Left ventricle myocardium inferior (tissue), 1 donor: ENCODE measurements around the gene SLC4A3. TPM values are rescaled to one million over a fixed set of nuclear protein-coding genes. Genes with fewer than 3 reads are reported as not detected.
A peak's percentile ranks its signal among the peaks of the same experiment; 100 is the strongest.
"Not testable (repeated sequence)": the region's sequence is repeated elsewhere in the genome, so short reads cannot be mapped to it uniquely, and the experiment has no call there.

Experiments used
- DNase-seq: peaks from one replicate; pipeline ENCODE4 v3.0.0-alpha.2; 2020
- H3K27ac ChIP-seq: fragments of 200-600 bp; replicated peaks from 2 replicates; pipeline ENCODE4 v1.8.0; 2021
- H3K27me3 ChIP-seq: fragments of 200-600 bp; 2 replicates; pipeline ENCODE4 v1.8.0; 2021; ENCODE audit warnings: low read depth
- H3K36me3 ChIP-seq: fragments of 200-600 bp; 2 replicates; pipeline ENCODE4 v1.8.0; 2021
- H3K4me1 ChIP-seq: fragments of 200-600 bp; 2 replicates; pipeline ENCODE4 v1.8.0; 2021
- H3K4me3 ChIP-seq: fragments of 200-600 bp; 2 replicates; pipeline ENCODE4 v1.8.0; 2021; ENCODE audit warnings: mild to moderate bottlenecking, moderate library complexity
- H3K9me3 ChIP-seq: fragments of 200-600 bp; replicated peaks from 2 replicates; pipeline ENCODE4 v1.8.0; 2021
- intact Hi-C: fragments of 100-400 bp; cut with micrococcal nuclease; formaldehyde crosslinking; loops from one replicate; pipeline ENCODE4 v1.11.0; 2022
- total RNA-seq: library from RNA; stranded (reverse); fragmentation: NEBNext Ultra II Directional; extraction: Animal tissue kit (Norgen Biotek cat#: 25700); gene quantifications from one replicate; pipeline ENCODE4 v1.2.1, GENCODE V29; 2021
- TF ChIP-seq, protein P1 (sequence below): fragments of 200-600 bp; IDR thresholded peaks from 2 replicates; pipeline ENCODE4 v1.8.0; 2021; ENCODE audit warnings: antibody characterized with exemption, mild to moderate bottlenecking, borderline replicate concordance
- donor health status: DM: no; HTN: yes; CAD: no; lungs with severe emphysema.

Gene SLC4A3
- total RNA-seq, 1 donor from 2014 or later: 426 TPM

DNA sequence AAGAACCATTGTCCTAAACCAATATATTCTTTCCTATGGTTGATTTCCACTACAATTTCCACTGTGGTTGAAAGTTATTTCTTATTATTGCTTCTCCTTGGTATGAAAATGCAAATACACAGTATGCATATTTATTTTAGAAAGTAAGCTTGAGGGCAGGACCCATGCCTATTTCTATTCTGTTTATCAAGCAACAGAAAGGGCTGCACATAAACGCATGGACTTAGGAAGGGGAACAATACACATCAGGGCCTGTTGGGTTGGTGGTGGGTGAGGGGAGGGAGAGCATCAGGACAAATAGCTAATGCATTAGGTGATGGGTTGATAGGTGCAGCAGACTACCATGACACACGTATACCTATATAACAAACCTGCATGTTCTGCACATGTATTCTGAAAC is 20.7 kb downstream of the SLC4A3 start:
- intact Hi-C loops: no loop called here
- DNase-seq: no peak
- peaks cover 9% of the 10 kb centered on the region for H3K9me3 ChIP-seq
- H3K4me3 ChIP-seq: no peak overlapping the region
- H3K27me3 ChIP-seq: peaks cover 11% of the 10 kb centered on the region
- no peak overlapping the region for H3K27ac ChIP-seq
- H3K36me3 ChIP-seq: no peaks in the 10 kb centered on the region
- peaks cover 37% of the 10 kb centered on the region for H3K4me1 ChIP-seq
- TF ChIP-seq, protein P1, sequence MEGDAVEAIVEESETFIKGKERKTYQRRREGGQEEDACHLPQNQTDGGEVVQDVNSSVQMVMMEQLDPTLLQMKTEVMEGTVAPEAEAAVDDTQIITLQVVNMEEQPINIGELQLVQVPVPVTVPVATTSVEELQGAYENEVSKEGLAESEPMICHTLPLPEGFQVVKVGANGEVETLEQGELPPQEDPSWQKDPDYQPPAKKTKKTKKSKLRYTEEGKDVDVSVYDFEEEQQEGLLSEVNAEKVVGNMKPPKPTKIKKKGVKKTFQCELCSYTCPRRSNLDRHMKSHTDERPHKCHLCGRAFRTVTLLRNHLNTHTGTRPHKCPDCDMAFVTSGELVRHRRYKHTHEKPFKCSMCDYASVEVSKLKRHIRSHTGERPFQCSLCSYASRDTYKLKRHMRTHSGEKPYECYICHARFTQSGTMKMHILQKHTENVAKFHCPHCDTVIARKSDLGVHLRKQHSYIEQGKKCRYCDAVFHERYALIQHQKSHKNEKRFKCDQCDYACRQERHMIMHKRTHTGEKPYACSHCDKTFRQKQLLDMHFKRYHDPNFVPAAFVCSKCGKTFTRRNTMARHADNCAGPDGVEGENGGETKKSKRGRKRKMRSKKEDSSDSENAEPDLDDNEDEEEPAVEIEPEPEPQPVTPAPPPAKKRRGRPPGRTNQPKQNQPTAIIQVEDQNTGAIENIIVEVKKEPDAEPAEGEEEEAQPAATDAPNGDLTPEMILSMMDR: no peak

DNA sequence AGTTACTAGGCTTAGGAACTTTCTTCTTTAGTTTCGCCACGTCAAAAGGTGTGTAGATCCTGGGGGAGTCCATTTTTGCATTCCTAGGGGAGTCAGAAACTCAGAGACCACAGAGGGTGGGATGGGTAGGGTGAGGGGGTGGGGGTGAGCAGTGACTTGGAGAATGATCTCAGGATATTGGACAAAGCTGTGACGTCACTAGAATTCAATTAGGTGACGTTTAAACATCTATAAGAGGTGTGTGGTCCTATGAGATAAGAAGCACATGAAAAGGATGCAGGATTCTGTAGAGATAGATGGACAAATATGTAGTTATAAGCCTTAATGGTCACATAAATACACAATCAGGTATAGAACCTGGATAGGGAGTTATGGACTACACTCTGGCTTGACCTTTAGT is 21.5 kb downstream of the SLC4A3 start:
- Histone ChIP-seq H3K27ac (no peak overlapping the region), H3K9me3 (peaks cover 9% of the 10 kb centered on the region), H3K27me3 (peaks cover 11% of the 10 kb centered on the region), H3K4me1 (peaks cover 31% of the 10 kb centered on the region), H3K36me3 (no peaks in the 10 kb centered on the region), H3K4me3 (no peak overlapping the region)
- no peak for DNase-seq
- TF ChIP-seq, protein P1: no peak
- intact Hi-C loops: no loop called here

DNA sequence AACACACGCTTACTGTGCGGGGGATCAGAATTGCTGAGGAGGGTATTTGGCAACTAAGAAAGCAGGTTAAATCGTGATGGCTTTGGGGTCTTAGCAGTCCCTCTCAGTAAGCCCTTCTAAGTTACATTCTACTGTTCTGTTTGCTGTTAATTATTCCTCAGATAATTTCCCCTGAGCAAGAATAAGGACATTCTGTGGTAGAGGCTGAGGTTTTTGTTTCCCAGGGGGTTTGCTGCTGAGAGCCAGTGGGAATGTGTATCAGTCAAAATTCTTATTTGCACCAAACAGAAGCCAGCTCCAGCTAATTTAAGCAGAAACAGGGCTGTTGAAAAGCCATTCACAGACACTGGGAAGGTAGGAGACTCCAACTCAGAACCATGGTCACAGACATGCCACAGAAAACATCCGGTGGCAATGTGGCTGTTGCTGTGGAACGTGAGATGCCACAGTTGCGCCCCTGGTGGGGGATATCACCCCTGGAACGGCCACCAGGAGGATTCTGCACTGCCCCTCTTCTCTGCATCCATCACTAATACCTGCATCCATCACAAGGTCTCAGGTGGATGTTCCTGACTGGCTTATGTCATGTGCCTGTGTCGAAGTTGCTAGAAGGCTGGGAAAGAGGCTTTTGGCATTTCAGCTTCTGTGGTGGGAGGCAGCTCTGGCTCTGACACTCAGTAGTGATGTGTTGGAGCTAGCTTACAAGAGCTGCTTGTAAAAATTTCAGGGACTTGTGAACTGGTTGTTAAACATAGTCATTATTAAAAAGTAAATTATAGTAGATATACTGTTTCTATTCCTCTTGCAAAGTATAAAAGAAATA is 23.2 kb downstream of the SLC4A3 start:
- intact Hi-C loops: no loop called here
- Histone ChIP-seq H3K4me1 (peaks cover 16% of the 10 kb centered on the region), H3K27ac (no peak overlapping the region), H3K4me3 (no peak overlapping the region), H3K36me3 (no peaks in the 10 kb centered on the region), H3K27me3 (peaks cover 11% of the 10 kb centered on the region), H3K9me3 (peaks cover 9% of the 10 kb centered on the region)
- TF ChIP-seq, protein P1: no peak
- no peak for DNase-seq

DNA sequence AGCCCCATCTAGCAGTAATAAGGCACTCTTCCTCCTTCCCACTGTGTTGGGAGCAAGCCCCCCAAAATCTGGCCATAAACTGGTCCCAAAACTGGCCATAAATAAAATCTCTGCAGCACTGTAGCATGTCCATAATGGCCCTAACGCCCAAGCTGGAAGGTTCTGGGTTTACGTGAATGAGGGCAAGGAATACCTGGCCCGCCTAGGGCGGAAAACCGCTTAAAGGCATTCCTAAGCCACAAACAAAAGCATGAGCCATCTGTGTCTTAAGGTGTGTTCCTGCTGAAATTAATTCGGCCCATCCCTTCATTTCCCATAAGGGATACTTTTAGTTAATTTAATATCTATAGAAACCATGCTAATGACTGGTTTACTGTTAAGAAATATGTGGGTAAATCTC is 24.2 kb downstream of the SLC4A3 start:
- H3K9me3 ChIP-seq, H3K27ac ChIP-seq, H3K4me3 ChIP-seq, intact Hi-C loops, H3K36me3 ChIP-seq, H3K4me1 ChIP-seq, DNase-seq: not testable (repeated sequence)
- H3K27me3 ChIP-seq: peaks cover 11% of the 10 kb centered on the region

DNA sequence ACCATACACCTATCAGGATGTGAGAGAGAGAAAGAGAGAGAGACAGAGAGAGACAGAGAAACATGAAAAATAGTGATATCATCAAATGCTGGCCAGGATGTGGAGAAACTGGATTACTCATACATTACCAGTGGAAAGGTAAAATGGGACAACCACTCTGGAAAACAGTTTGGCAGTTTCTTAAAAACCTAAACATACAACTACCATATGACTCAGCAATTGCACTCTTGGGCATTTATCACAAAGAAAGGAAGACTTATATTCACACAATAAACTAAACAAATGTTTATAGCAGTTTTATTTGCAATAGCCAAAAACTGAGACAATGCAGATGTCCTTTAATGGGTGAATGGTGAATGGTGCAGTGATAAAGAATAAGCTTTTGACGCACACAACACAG is 29.1 kb downstream of the SLC4A3 start:
- Histone ChIP-seq H3K27ac (no peak overlapping the region), H3K4me1 (no peaks in the 10 kb centered on the region), H3K4me3 (no peak overlapping the region), H3K36me3 (no peaks in the 10 kb centered on the region), H3K9me3 (peaks cover 20% of the 10 kb centered on the region), H3K27me3 (no peaks in the 10 kb centered on the region)
- DNase-seq: no peak
- intact Hi-C loops: no loop called here
- TF ChIP-seq, protein P1: no peak

DNA sequence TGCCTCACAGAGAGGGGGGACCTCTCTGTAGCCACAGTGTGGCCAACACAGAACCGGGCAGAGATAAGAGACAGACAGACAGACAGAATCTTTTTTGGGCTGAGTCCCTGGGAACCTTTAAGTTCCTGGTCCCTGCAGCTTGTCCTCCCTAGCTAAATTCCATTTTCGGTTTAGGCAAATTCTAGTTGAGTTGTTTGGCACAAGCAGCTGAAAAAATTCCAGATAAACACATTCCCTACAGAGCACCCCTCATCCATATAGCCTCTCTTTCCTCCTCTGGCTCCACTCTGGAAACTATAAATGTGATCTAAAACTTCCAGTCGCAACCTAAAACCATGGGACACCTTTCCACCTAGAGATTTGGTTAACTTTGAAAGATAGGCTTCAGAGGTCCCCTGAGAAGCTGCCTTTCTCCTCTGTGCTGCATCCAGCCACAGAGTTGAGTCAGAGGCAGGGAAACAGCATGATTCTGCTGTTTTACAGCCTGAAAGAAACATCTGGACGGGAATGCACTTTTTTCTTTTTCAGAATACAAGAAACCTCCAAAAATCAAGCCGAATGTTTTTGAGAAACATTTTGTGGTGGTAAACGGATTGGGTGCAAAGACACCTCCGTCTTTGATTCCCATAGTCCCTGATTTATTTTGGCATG is 30.9 kb downstream of the SLC4A3 start:
- H3K27ac ChIP-seq: peak overlapping the region; percentile 56
- H3K4me1 ChIP-seq: no peaks in the 10 kb centered on the region
- DNase-seq: no peak
- no peak overlapping the region for H3K4me3 ChIP-seq
- peaks cover 14% of the 10 kb centered on the region for H3K9me3 ChIP-seq
- H3K27me3 ChIP-seq: no peaks in the 10 kb centered on the region
- H3K36me3 ChIP-seq: no peaks in the 10 kb centered on the region
- intact Hi-C loops: no loop called here
- TF ChIP-seq, protein P1: no peak
